ENCODE data around the gene SDK1. TPM values are rescaled to one million over a fixed set of nuclear protein-coding genes. Genes with fewer than 3 reads are reported as not detected.

The SDK1 gene
- total RNA-seq, 4 donors from 2014 or later = 7.5 to 35.0 (median 10.2) TPM

GRCh38 chr7:4040109-4040928 is 739.3 kb downstream of the SDK1 start:
- no peak for TF ChIP-seq CTCF (IDR thresholded peaks at IDR 0.05; ENCODE audit: low read depth)

GRCh38 chr7:4042402-4043045 is 741.5 kb downstream of the SDK1 start:
- no peak for TF ChIP-seq CTCF (IDR thresholded peaks at IDR 0.05; ENCODE audit: low read depth)

GRCh38 chr7:4043988-4044387 is 742.9 kb downstream of the SDK1 start:
- TF ChIP-seq CTCF (IDR thresholded peaks at IDR 0.05; ENCODE audit: low read depth) = no peak

GRCh38 chr7:4045450-4045849 is 744.4 kb downstream of the SDK1 start:
- TF ChIP-seq CTCF (IDR thresholded peaks at IDR 0.05; ENCODE audit: low read depth) = no peak

GRCh38 chr7:4045975-4046374 is 744.9 kb downstream of the SDK1 start:
- no peak for TF ChIP-seq CTCF (IDR thresholded peaks at IDR 0.05; ENCODE audit: low read depth)

GRCh38 chr7:4048336-4048735 is 747.3 kb downstream of the SDK1 start:
- TF ChIP-seq CTCF (IDR thresholded peaks at IDR 0.05; ENCODE audit: low read depth) = no peak

GRCh38 chr7:4049202-4049601 is 748.1 kb downstream of the SDK1 start:
- TF ChIP-seq CTCF (IDR thresholded peaks at IDR 0.05; ENCODE audit: low read depth) = no peak
